Endothelial cell of umbilical vein (primary cell): Measurements from ENCODE around the gene NEK6.
A peak's percentile ranks its signal among the peaks of the same experiment; 100 is the strongest.

Experiments
- EZH2 ChIP-seq: IDR thresholded peaks from 2 replicates; pipeline ENCODE4 v1.6.1; 2012; ENCODE audit warnings: borderline replicate concordance, low read depth, mild to moderate bottlenecking, moderate library complexity, low read length, inconsistent platforms; ENCODE audit not compliant: severe bottlenecking
- FOS ChIP-seq: IDR thresholded peaks from 2 replicates; pipeline ENCODE4 v1.6.1; 2011; ENCODE audit warnings: mild to moderate bottlenecking, low read length, moderate library complexity, borderline replicate concordance; ENCODE audit not compliant: insufficient read depth
- GATA2 ChIP-seq: IDR thresholded peaks from 2 replicates; pipeline ENCODE4 v1.7.0; 2011; ENCODE audit warnings: low read depth, mild to moderate bottlenecking, moderate library complexity, mixed read lengths, low read length; ENCODE audit not compliant: insufficient read length, insufficient read depth
- JUN ChIP-seq: IDR thresholded peaks from 2 replicates; pipeline ENCODE4 v1.6.1; 2011; ENCODE audit warnings: borderline replicate concordance, low read depth; ENCODE audit not compliant: insufficient read length, insufficient read depth
- MYC ChIP-seq: IDR thresholded peaks from one replicate; pipeline ENCODE4 v1.6.1; 2011; ENCODE audit warnings: mild to moderate bottlenecking, low read depth, low read length
- POLR2A ChIP-seq: IDR thresholded peaks from 2 replicates; pipeline ENCODE4 v1.6.1; 2012; ENCODE audit warnings: low read depth, mild to moderate bottlenecking, control low read depth, low read length
- POLR2AphosphoS5 ChIP-seq: IDR thresholded peaks from 2 replicates; pipeline ENCODE4 v1.6.1; 2012; ENCODE audit warnings: low read depth, mild to moderate bottlenecking, control low read depth, low read length, moderate library complexity; ENCODE audit not compliant: insufficient read depth
- TF ChIP-seq, protein P1 (sequence below), 2 donors: IDR thresholded peaks; 1 replicate in 1 of 2; 2 replicates in 1 of 2; pipeline ENCODE4 v1.5.1; 2011; ENCODE audit warnings: low read length in 2 of 2, mild to moderate bottlenecking in 2 of 2, moderate library complexity in 2 of 2, control low read depth in 1 of 2, inconsistent platforms in 1 of 2, low read depth in 1 of 2; ENCODE audit not compliant: insufficient read depth in 1 of 2; ENCODE audit errors: extremely low read depth in 1 of 2
- TF ChIP-seq, protein P2 (sequence below): IDR thresholded peaks from 2 replicates; pipeline ENCODE4 v1.6.1; 2011; ENCODE audit not compliant: insufficient read depth, insufficient read length

DNA sequence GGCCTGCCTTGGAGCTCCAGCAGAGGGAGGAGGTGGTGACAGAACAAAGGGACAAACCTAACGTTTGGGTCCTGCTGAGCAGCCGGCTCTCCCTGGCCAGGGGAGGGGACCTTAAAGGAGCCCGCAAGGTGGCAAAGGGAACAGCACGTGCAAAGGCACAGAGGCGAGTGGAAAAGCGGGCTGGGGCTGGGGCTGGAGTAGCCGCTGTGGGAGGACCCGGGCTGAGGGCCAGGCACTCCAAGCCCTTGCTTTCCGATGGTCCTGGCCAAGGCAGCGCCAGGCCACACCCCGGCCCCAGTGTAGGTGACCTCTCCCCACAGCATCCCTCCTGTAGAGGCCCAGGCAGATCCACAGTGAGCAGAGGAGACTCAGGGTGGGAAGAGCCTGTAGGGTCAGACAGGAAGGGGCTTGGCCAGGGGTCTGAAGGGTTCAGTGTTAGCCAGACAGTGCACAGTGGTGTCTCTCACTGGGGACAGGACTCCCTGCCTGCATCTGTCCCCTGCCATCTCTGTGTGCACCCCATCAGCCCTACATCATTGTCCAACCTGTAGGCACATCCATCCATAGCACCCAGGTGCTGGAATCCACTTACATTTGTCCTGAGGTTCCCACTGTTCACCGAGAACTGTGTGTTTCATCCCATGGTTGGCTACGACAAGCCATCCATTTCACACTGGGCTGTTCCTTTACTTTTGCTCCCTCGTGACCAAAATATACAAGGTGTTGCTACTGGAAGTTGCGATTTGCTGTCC, 77.0 kb downstream of the NEK6 start:
- TF ChIP-seq, protein P1, sequence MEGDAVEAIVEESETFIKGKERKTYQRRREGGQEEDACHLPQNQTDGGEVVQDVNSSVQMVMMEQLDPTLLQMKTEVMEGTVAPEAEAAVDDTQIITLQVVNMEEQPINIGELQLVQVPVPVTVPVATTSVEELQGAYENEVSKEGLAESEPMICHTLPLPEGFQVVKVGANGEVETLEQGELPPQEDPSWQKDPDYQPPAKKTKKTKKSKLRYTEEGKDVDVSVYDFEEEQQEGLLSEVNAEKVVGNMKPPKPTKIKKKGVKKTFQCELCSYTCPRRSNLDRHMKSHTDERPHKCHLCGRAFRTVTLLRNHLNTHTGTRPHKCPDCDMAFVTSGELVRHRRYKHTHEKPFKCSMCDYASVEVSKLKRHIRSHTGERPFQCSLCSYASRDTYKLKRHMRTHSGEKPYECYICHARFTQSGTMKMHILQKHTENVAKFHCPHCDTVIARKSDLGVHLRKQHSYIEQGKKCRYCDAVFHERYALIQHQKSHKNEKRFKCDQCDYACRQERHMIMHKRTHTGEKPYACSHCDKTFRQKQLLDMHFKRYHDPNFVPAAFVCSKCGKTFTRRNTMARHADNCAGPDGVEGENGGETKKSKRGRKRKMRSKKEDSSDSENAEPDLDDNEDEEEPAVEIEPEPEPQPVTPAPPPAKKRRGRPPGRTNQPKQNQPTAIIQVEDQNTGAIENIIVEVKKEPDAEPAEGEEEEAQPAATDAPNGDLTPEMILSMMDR (IDR thresholded peaks at IDR 0.05; ENCODE audit: extremely low read depth in 1 of 2, insufficient read depth in 1 of 2, low read depth in 1 of 2, low read length in 2 of 2): no peak
- TF ChIP-seq FOS (no peak), POLR2AphosphoS5 (peak; percentile 20), POLR2A (no peak), MYC (no peak), EZH2 (no peak), JUN (no peak), GATA2 (no peak)
- TF ChIP-seq, protein P2, sequence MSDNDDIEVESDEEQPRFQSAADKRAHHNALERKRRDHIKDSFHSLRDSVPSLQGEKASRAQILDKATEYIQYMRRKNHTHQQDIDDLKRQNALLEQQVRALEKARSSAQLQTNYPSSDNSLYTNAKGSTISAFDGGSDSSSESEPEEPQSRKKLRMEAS: no peak
